Naive thymus-derived CD8-positive, alpha-beta T cell (primary cell): ENCODE data around the gene AMZ2. TPM values are rescaled to one million over a fixed set of nuclear protein-coding genes. Genes with fewer than 3 reads are reported as not detected.
"Not testable (repeated sequence)": the region's sequence is repeated elsewhere in the genome, so short reads cannot be mapped to it uniquely, and the experiment has no call there.

Source experiments
- ATAC-seq, 2 donors: fragments of 150-1000 bp; cut with Tn5 transposase in 1 of 2; sonication (Bioruptor Pico), chemical (Tn5 transposase) in 1 of 2; 1 replicate in 1 of 2; 2 replicates in 1 of 2; pipeline ENCODE4 v1.10.0; 2021; ENCODE audit warnings: mild to moderate bottlenecking in 2 of 2, moderate library complexity in 2 of 2
- POLR2A ChIA-PET: fragments of 350-600 bp; sonication (Branson Sonifier 250); formaldehyde crosslinking; loops from one replicate; lab custom pipeline; 2021; ENCODE audit warnings: antibody characterized with exemption; lab: Charles Lee
- DNase-seq, 10 donors: peaks; one replicate each; pipeline versions ENCODE4 v3.0.0 to v3.0.0-alpha.2; 2020 to 2022
- H3K27ac Mint-ChIP-seq, 10 donors: one replicate each; pipeline ENCODE4 v1.8.0; 2020 to 2022; ENCODE audit warnings: mild to moderate bottlenecking in 10 of 10, mixed read lengths in 10 of 10, moderate library complexity in 4 of 10, inconsistent platforms in 1 of 10
- H3K27me3 Mint-ChIP-seq, 5 donors: one replicate each; pipeline ENCODE4 v1.8.0; 2021 to 2022; ENCODE audit warnings: mixed read lengths in 5 of 5
- H3K36me3 Mint-ChIP-seq, 3 donors: one replicate each; pipeline ENCODE4 v1.8.0; 2020 to 2022; ENCODE audit warnings: mixed read lengths in 3 of 3, mild to moderate bottlenecking in 2 of 3, inconsistent platforms in 1 of 3
- H3K4me1 Mint-ChIP-seq, 4 donors: one replicate each; pipeline ENCODE4 v1.8.0; 2021 to 2022; ENCODE audit warnings: mixed read lengths in 4 of 4
- H3K4me3 Mint-ChIP-seq, 10 donors: one replicate each; pipeline ENCODE4 v1.8.0; 2020 to 2022; ENCODE audit warnings: mild to moderate bottlenecking in 10 of 10, mixed read lengths in 10 of 10, moderate library complexity in 6 of 10, inconsistent platforms in 1 of 10
- H3K9me3 Mint-ChIP-seq, 9 donors: one replicate each; pipeline ENCODE4 v1.8.0; 2020 to 2022; ENCODE audit warnings: mixed read lengths in 9 of 9, mild to moderate bottlenecking in 3 of 9, inconsistent platforms in 1 of 9, moderate library complexity in 1 of 9
- polyA plus RNA-seq, 3 donors: library from polyadenylated mRNA; unstranded; fragments of 300-500 nt; fragmentation: Illumina TruSeq; gene quantifications; one replicate each; pipeline ENCODE4 v1.2.3, GENCODE V29; 2021
- total RNA-seq, 8 experiments: library from RNA in 2 of 8; stranded (reverse) in 2 of 8; gene quantifications; one replicate each; pipeline ENCODE4 v1.2.3 and lab custom pipeline; 2021 to 2026

Gene AMZ2
- total and polyA plus RNA-seq, 5 experiments from 2014 or later, result 72.4 to 125 (median 89.0) TPM

GRCh38 chr17:68225055-68225454, 22.8 kb upstream of the AMZ2 start:
- ATAC-seq, DNase-seq, H3K27me3 Mint-ChIP-seq, H3K36me3 Mint-ChIP-seq, H3K9me3 Mint-ChIP-seq: not testable (repeated sequence)
- peak overlapping the region in 5 of 10 donors; percentile 29 to 92 (median 60) for H3K27ac Mint-ChIP-seq
- H3K4me3 Mint-ChIP-seq, result peak overlapping the region in 1 of 10 donors; percentile 32
- H3K4me1 Mint-ChIP-seq, result peaks cover 0 to 57% (median 16%) of the 10 kb centered on the region in 4 donors
- POLR2A ChIA-PET, result interaction anchor here (1.2 to 1.5 kb wide), 2 partner anchors 13 to 18 kb away, joined by 3 to 4 read pairs; no protein-coding TSS in a partner anchor

GRCh38 chr17:68228039-68228680, 19.7 kb upstream of the AMZ2 start:
- POLR2A ChIA-PET, result interaction anchor here (1.9 kb wide), 1 partner anchor 10 kb away, joined by 5 read pairs; no protein-coding TSS in a partner anchor
- peaks cover 0 to 44% (median 9%) of the 10 kb centered on the region in 4 donors for H3K4me1 Mint-ChIP-seq
- not testable (repeated sequence) for ATAC-seq

GRCh38 chr17:68228817-68229570, 18.8 kb upstream of the AMZ2 start:
- DNase-seq, result no peak
- Mint-ChIP-seq H3K36me3 (peaks cover 0 to 4% (median 3%) of the 10 kb centered on the region in 3 donors), H3K4me1 (peaks cover 0 to 41% (median 9%) of the 10 kb centered on the region in 4 donors), H3K27ac (peak overlapping the region in 6 of 10 donors; percentile 6 to 81 (median 62)), H3K27me3 (no peaks in the 10 kb centered on the region), H3K9me3 (no peaks in the 10 kb centered on the region), H3K4me3 (no peak overlapping the region)
- POLR2A ChIA-PET, result interaction anchor here (1.5 to 1.9 kb wide), 2 partner anchors 9 to 18 kb away, joined by 4 to 5 read pairs; no protein-coding TSS in a partner anchor
- no peak for ATAC-seq

More at GRCh38 chr17:68228039-68228680, 19.7 kb upstream of the AMZ2 start:
- not testable (repeated sequence) for DNase-seq, H3K36me3 Mint-ChIP-seq, H3K9me3 Mint-ChIP-seq, H3K4me3 Mint-ChIP-seq, H3K27me3 Mint-ChIP-seq
- peak overlapping the region in 5 of 10 donors; percentile 0 to 72 (median 56) for H3K27ac Mint-ChIP-seq

DNA sequence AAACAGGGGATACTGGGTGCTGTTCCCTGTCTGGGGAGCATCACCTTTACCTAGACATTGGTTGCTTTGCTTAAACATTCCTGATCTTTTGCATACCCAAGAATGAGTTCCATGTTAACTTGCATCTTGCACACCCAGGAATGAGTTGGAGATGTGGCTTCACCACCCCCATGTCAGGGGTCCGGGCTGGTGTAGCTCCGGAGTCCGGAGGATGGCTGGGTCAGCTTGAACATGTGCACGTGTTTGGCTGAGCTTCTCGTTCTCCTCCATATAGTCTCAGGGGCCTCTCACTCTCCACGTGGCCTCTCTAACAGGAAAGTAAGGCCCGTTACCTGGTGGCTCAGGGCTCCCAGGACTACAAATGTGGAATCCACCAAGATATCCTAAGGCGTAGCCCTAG, 18.2 kb upstream of the AMZ2 start:
- Mint-ChIP-seq H3K27ac (peak overlapping the region in 2 of 10 donors; percentile 31 to 47), H3K27me3 (no peaks in the 10 kb centered on the region), H3K36me3 (peaks cover 0 to 4% (median 3%) of the 10 kb centered on the region in 3 donors), H3K4me1 (peaks cover 0 to 39% (median 9%) of the 10 kb centered on the region in 4 donors), H3K4me3 (no peak overlapping the region), H3K9me3 (no peaks in the 10 kb centered on the region)
- ATAC-seq (no peak), DNase-seq (no peak)
- POLR2A ChIA-PET, result interaction anchor here (1.5 to 1.9 kb wide), 2 partner anchors 9 to 18 kb away, joined by 4 to 5 read pairs; no protein-coding TSS in a partner anchor

GRCh38 chr17:68231131-68231530, 16.7 kb upstream of the AMZ2 start:
- H3K4me3 Mint-ChIP-seq, ATAC-seq, H3K9me3 Mint-ChIP-seq, DNase-seq, H3K27ac Mint-ChIP-seq, H3K36me3 Mint-ChIP-seq, H3K27me3 Mint-ChIP-seq, POLR2A ChIA-PET: not testable (repeated sequence)
- H3K4me1 Mint-ChIP-seq, result peaks cover 0 to 37% (median 10%) of the 10 kb centered on the region in 4 donors

- DNase-seq (no peak), ATAC-seq (no peak)
- peaks cover 0 to 4% (median 3%) of the 10 kb centered on the region in 3 donors for H3K36me3 Mint-ChIP-seq
- POLR2A ChIA-PET, result no interaction called here
- H3K27ac Mint-ChIP-seq, result peak overlapping the region in 1 of 10 donors; percentile 37
- no peaks in the 10 kb centered on the region for H3K27me3 Mint-ChIP-seq
- H3K4me3 Mint-ChIP-seq, result no peak overlapping the region
- peaks cover 0 to 34% (median 10%) of the 10 kb centered on the region in 4 donors for H3K4me1 Mint-ChIP-seq
- H3K9me3 Mint-ChIP-seq, result no peaks in the 10 kb centered on the region
These were observed 16.3 kb upstream of the AMZ2 start for GRCh38 chr17:68231541-68231940.

DNA sequence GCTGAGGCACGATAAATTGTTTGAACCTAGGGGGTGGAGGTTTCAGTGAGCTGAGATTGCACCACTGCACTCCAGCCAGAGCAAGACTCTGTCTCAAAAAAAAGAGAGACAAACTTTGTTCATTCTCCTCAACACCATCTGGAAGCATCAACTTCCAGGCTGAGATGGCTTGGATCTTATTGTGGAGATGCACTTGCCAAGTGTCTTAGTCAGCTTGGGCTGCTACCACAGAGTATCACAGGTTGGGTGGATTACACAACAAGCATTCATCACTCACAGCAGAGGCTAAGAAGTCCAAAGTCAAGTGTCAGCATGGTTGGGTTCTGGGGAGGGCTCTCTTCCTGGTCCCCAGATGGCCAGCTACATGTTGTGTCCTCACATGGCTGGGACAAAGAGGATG, 15.1 kb upstream of the AMZ2 start:
- H3K27me3 Mint-ChIP-seq, H3K4me3 Mint-ChIP-seq, ATAC-seq, DNase-seq, H3K36me3 Mint-ChIP-seq, H3K9me3 Mint-ChIP-seq: not testable (repeated sequence)
- POLR2A ChIA-PET, result interaction anchor here (0.7 kb wide), 1 partner anchor 20 kb away, joined by 4 read pairs; no protein-coding TSS in a partner anchor
- Mint-ChIP-seq H3K4me1 (peaks cover 8 to 44% (median 16%) of the 10 kb centered on the region in 4 donors), H3K27ac (peak overlapping the region in 3 of 10 donors; percentile 56 to 72 (median 72))

- H3K4me1 Mint-ChIP-seq, result peaks cover 15 to 54% (median 34%) of the 10 kb centered on the region in 4 donors
- peak overlapping the region in 9 of 10 donors; percentile 35 to 94 (median 81) for H3K27ac Mint-ChIP-seq
- POLR2A ChIA-PET, result interaction anchor here (5.8 kb wide), 1 partner anchor 29 kb away, joined by 45 read pairs; no protein-coding TSS in a partner anchor
- peak overlapping the region in 2 of 10 donors; percentile 40 to 52 for H3K4me3 Mint-ChIP-seq
- H3K27me3 Mint-ChIP-seq, H3K36me3 Mint-ChIP-seq, ATAC-seq, H3K9me3 Mint-ChIP-seq: not testable (repeated sequence)
- peak in 2 of 10 donors; percentile 36 to 41 for DNase-seq
These were observed 13.0 kb upstream of the AMZ2 start for GRCh38 chr17:68234726-68235335.

GRCh38 chr17:68235336-68235791, 12.5 kb upstream of the AMZ2 start:
- peak overlapping the region in 9 of 10 donors; percentile 43 to 94 (median 81) for H3K27ac Mint-ChIP-seq
- H3K4me3 Mint-ChIP-seq, result peak overlapping the region in 2 of 10 donors; percentile 40 to 52
- H3K4me1 Mint-ChIP-seq, result peaks cover 19 to 59% (median 38%) of the 10 kb centered on the region in 4 donors
- POLR2A ChIA-PET, result interaction anchor here (5.8 kb wide), 1 partner anchor 29 kb away, joined by 45 read pairs; no protein-coding TSS in a partner anchor
- H3K36me3 Mint-ChIP-seq, H3K9me3 Mint-ChIP-seq, ATAC-seq, DNase-seq, H3K27me3 Mint-ChIP-seq: not testable (repeated sequence)

GRCh38 chr17:68237369-68238163, 10.3 kb upstream of the AMZ2 start:
- POLR2A ChIA-PET, result interaction anchor here (0.6 to 5.8 kb wide), 10 partner anchors 8 to 222 kb away, joined by 3 to 53 read pairs (median 4); partner anchors contain the start of genes AMZ2, ARSG and SLC16A6
- H3K36me3 Mint-ChIP-seq, H3K9me3 Mint-ChIP-seq, H3K27me3 Mint-ChIP-seq: not testable (repeated sequence)
- Mint-ChIP-seq H3K27ac (peak overlapping the region; percentile 94 to 99 (median 98)), H3K4me3 (peak overlapping the region; percentile 82 to 89 (median 84)), H3K4me1 (peaks cover 19 to 69% (median 40%) of the 10 kb centered on the region in 4 donors)
- ATAC-seq (peak; percentile 77 to 93), DNase-seq (peak; percentile 19 to 78 (median 56))

- ATAC-seq (peak; percentile 18 to 51), DNase-seq (peak in 6 of 10 donors; percentile 10 to 45 (median 29))
- Mint-ChIP-seq H3K27ac (peak overlapping the region; percentile 94 to 99 (median 98)), H3K36me3 (no peaks in the 10 kb centered on the region), H3K27me3 (no peaks in the 10 kb centered on the region), H3K9me3 (no peaks in the 10 kb centered on the region), H3K4me3 (peak overlapping the region; percentile 82 to 89 (median 84)), H3K4me1 (peaks cover 19 to 64% (median 37%) of the 10 kb centered on the region in 4 donors)
- POLR2A ChIA-PET, result interaction anchor here (0.6 to 5.8 kb wide), 10 partner anchors 9 to 221 kb away, joined by 3 to 53 read pairs (median 4); partner anchors contain the start of genes AMZ2, ARSG and SLC16A6
These were observed 9.5 kb upstream of the AMZ2 start for GRCh38 chr17:68238164-68238870.
